Liver (tissue), 9 donors: ENCODE data around the gene RASSF10. TPM values are rescaled to one million over a fixed set of nuclear protein-coding genes. Genes with fewer than 3 reads are reported as not detected.

Source experiments
- DNase-seq: peaks from one replicate; pipeline ENCODE4 v3.0.0-alpha.2; 2017; ENCODE audit warnings: low spot score
- H3K27ac ChIP-seq, 2 donors: one replicate each; pipeline ENCODE4 v1.7.0; 2013; ENCODE audit warnings: inconsistent platforms in 2 of 2, low read length in 2 of 2, control low read depth in 1 of 2, low read depth in 1 of 2, mild to moderate bottlenecking in 1 of 2
- H3K27me3 ChIP-seq, 4 donors: one replicate each; pipeline versions ENCODE4 v1.6.1 to v1.7.0; 2013; ENCODE audit warnings: low read length in 3 of 4, inconsistent platforms in 1 of 4, mild to moderate bottlenecking in 1 of 4, moderate library complexity in 1 of 4; ENCODE audit not compliant: control insufficient read depth in 4 of 4, insufficient read depth in 4 of 4
- H3K36me3 ChIP-seq, 4 donors: one replicate each; pipeline versions ENCODE4 v1.6.1 to v1.7.0; 2013; ENCODE audit warnings: low read length in 3 of 4, mild to moderate bottlenecking in 3 of 4, low read depth in 1 of 4, moderate library complexity in 1 of 4; ENCODE audit not compliant: control insufficient read depth in 4 of 4, insufficient read depth in 3 of 4
- H3K4me1 ChIP-seq, 4 donors: one replicate each; pipeline versions ENCODE4 v1.6.1 to v1.7.0; 2013; ENCODE audit warnings: low read length in 3 of 4, mild to moderate bottlenecking in 3 of 4, moderate library complexity in 1 of 4; ENCODE audit not compliant: control insufficient read depth in 4 of 4, insufficient read depth in 4 of 4
- H3K4me3 ChIP-seq, 3 donors: one replicate each; pipeline versions ENCODE4 v1.6.1 to v1.7.0; 2013; ENCODE audit warnings: low read length in 3 of 3, control low read depth in 1 of 3, low read depth in 1 of 3, mild to moderate bottlenecking in 1 of 3
- H3K9ac ChIP-seq, 2 donors: one replicate each; pipeline ENCODE4 v1.7.0; 2013; ENCODE audit warnings: low read length in 2 of 2, mild to moderate bottlenecking in 2 of 2, moderate library complexity in 2 of 2, control low read depth in 1 of 2, low read depth in 1 of 2
- H3K9me3 ChIP-seq, 4 donors: one replicate each; pipeline versions ENCODE4 v1.6.1 to v1.7.0; 2013; ENCODE audit warnings: low read length in 3 of 4; ENCODE audit not compliant: control insufficient read depth in 4 of 4
- EGR1 ChIP-seq, 2 donors: IDR thresholded peaks; 2 replicates each; pipeline ENCODE4 v1.6.1; 2016 to 2018; ENCODE audit warnings: antibody characterized with exemption in 2 of 2, low read depth in 2 of 2
- FOXA1 ChIP-seq: IDR thresholded peaks from 2 replicates; pipeline ENCODE4 v1.6.1; 2016; ENCODE audit warnings: antibody characterized with exemption
- GABPA ChIP-seq, 2 donors: IDR thresholded peaks in 1 of 2; conservative IDR thresholded peaks in 1 of 2; 2 replicates each; pipeline ENCODE4 v1.6.1; 2016; ENCODE audit warnings: antibody characterized with exemption in 2 of 2, mild to moderate bottlenecking in 1 of 2, moderate library complexity in 1 of 2
- HNF4A ChIP-seq, 2 donors: conservative IDR thresholded peaks; 2 replicates each; pipeline ENCODE4 v1.6.1; 2016; ENCODE audit warnings: antibody characterized with exemption in 2 of 2, mild to moderate bottlenecking in 2 of 2
- HNF4G ChIP-seq: IDR thresholded peaks from 2 replicates; pipeline ENCODE4 v1.6.1; 2016; ENCODE audit warnings: antibody characterized with exemption
- JUND ChIP-seq, 2 donors: IDR thresholded peaks; 2 replicates each; pipeline ENCODE4 v1.6.1; 2016; ENCODE audit warnings: antibody characterized with exemption in 2 of 2
- RAD21 ChIP-seq, 2 donors: IDR thresholded peaks; 2 replicates each; pipeline ENCODE4 v1.6.1; 2016; ENCODE audit warnings: antibody characterized with exemption in 2 of 2, mild to moderate bottlenecking in 2 of 2
- SP1 ChIP-seq: IDR thresholded peaks from 2 replicates; pipeline ENCODE4 v1.6.1; 2018; ENCODE audit warnings: antibody characterized with exemption, mild to moderate bottlenecking
- TAF1 ChIP-seq: conservative IDR thresholded peaks from 2 replicates; pipeline ENCODE4 v1.6.1; 2016; ENCODE audit warnings: antibody characterized with exemption, mild to moderate bottlenecking
- YY1 ChIP-seq: IDR thresholded peaks from 2 replicates; pipeline ENCODE4 v1.6.1; 2016; ENCODE audit warnings: antibody characterized with exemption, mild to moderate bottlenecking
- WGBS: extraction: QIAGEN DNeasy Blood & Tissue Kit; methylation state at CpG from one replicate; pipeline ENCODE4 v1.1.7; 2013; 5-methylcytosine and 5-hydroxymethylcytosine counted together
- polyA plus RNA-seq, 2 donors: library from polyadenylated mRNA; stranded (reverse) in 1 of 2; unstranded in 1 of 2; fragments of 200-250 nt in 1 of 2; fragments of >200 nt in 1 of 2; fragmentation: Nextera tagmentation in 1 of 2; extraction: Ambion mirVana in 1 of 2; gene quantifications; one replicate each; pipeline versions ENCODE4 v1.2.1 to v1.2.3, GENCODE V29; 2013 to 2015
- total RNA-seq, 2 donors: library from RNA; depleted of rRNA; stranded (reverse); fragments of >200 nt; gene quantifications; one replicate each; pipeline ENCODE4 v1.2.3, GENCODE V29; 2014
- TF ChIP-seq, protein P1 (sequence below): IDR thresholded peaks from 2 replicates; pipeline ENCODE4 v1.6.1; 2016; ENCODE audit warnings: antibody characterized with exemption, mild to moderate bottlenecking
- TF ChIP-seq, protein P2 (sequence below): IDR thresholded peaks from 2 replicates; pipeline ENCODE4 v1.6.1; 2016; ENCODE audit warnings: antibody characterized with exemption
- TF ChIP-seq, protein P3 (sequence below): fragments of 150-350 bp; IDR thresholded peaks from 2 replicates; pipeline ENCODE4 v1.5.1; 2017; ENCODE audit warnings: improper control_type of control experiment, low read depth, low read length; ENCODE audit not compliant: missing input control
- donor health status: healthy.
- donor health status: healthy.
- donor health status: healthy.
- donor health status: healthy.
- donor health status: healthy.

The RASSF10 gene
- total and polyA plus RNA-seq, 4 donors: 0.03 to 1.9 (median 0.08) TPM; not detected in 1

DNA sequence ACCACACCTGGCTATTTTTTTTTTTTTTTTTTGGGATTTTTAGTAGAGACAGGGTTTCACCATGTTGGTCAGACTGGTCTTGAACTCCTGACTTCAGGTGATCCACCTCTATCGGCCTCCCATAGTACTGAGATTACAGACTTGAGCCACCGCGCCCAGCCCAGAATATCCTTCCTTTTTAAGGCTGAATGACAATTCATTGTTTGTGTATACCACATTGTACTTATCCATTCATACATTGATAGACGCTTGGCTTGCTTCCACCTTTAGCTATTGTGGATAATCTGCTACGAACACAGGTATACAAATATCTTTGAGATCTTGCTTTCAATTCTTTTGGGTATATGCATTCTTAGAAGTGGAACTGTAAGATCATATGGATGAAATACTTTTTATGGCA lies 10.8 kb upstream of the RASSF10 start:
- H3K9me3 ChIP-seq: no peaks in the 10 kb centered on the region
- 86% methylated on average over 5 of the region's 5 CpGs for WGBS
- H3K4me1 ChIP-seq: no peaks in the 10 kb centered on the region
- H3K36me3 ChIP-seq: no peaks in the 10 kb centered on the region
- no peak overlapping the region for H3K9ac ChIP-seq
- no peak for TF ChIP-seq FOXA1
- no peak for TF ChIP-seq RAD21 (IDR thresholded peaks at IDR 0.05)
- TF ChIP-seq, protein P1, sequence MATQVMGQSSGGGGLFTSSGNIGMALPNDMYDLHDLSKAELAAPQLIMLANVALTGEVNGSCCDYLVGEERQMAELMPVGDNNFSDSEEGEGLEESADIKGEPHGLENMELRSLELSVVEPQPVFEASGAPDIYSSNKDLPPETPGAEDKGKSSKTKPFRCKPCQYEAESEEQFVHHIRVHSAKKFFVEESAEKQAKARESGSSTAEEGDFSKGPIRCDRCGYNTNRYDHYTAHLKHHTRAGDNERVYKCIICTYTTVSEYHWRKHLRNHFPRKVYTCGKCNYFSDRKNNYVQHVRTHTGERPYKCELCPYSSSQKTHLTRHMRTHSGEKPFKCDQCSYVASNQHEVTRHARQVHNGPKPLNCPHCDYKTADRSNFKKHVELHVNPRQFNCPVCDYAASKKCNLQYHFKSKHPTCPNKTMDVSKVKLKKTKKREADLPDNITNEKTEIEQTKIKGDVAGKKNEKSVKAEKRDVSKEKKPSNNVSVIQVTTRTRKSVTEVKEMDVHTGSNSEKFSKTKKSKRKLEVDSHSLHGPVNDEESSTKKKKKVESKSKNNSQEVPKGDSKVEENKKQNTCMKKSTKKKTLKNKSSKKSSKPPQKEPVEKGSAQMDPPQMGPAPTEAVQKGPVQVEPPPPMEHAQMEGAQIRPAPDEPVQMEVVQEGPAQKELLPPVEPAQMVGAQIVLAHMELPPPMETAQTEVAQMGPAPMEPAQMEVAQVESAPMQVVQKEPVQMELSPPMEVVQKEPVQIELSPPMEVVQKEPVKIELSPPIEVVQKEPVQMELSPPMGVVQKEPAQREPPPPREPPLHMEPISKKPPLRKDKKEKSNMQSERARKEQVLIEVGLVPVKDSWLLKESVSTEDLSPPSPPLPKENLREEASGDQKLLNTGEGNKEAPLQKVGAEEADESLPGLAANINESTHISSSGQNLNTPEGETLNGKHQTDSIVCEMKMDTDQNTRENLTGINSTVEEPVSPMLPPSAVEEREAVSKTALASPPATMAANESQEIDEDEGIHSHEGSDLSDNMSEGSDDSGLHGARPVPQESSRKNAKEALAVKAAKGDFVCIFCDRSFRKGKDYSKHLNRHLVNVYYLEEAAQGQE: no peak
- TF ChIP-seq HNF4A (conservative IDR thresholded peaks at IDR 0.05): no peak
- no peak for TF ChIP-seq SP1
- TF ChIP-seq, protein P2, sequence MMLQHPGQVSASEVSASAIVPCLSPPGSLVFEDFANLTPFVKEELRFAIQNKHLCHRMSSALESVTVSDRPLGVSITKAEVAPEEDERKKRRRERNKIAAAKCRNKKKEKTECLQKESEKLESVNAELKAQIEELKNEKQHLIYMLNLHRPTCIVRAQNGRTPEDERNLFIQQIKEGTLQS: no peak
- no peak for TF ChIP-seq GABPA (IDR thresholded peaks at IDR 0.05 in 1 of 2, conservative IDR thresholded peaks at IDR 0.05 in 1 of 2)
- H3K27me3 ChIP-seq: peaks cover 0 to 6% (median 0%) of the 10 kb centered on the region in 4 donors
- DNase-seq: no peak
- H3K27ac ChIP-seq: no peak overlapping the region
- H3K4me3 ChIP-seq: no peak overlapping the region

DNA sequence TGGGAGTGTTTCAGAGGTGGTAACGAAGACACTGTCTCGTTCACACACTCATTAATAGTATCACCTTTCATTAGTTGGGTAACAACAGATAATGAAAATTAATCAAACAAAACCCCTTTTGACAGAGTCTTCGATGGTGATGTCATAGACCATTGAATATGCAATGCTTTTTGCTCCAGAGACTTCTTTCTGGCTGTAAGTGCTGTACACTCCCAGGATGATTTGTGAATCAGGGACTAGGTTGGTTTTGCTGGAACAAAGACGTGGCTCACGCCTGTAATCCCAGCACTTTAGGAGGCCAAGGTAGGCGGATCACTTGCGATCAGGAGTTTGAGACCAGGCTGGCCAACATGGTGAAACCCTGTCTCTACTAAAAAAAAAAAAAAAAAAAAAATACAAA lies 9.5 kb upstream of the RASSF10 start:
- peaks cover 0 to 11% (median 0%) of the 10 kb centered on the region in 4 donors for H3K27me3 ChIP-seq
- no peak overlapping the region for H3K27ac ChIP-seq
- H3K9ac ChIP-seq: no peak overlapping the region
- no peak for DNase-seq
- 91% methylated on average over 7 of the region's 7 CpGs for WGBS
- H3K36me3 ChIP-seq: no peaks in the 10 kb centered on the region
- no peak for TF ChIP-seq EGR1 (IDR thresholded peaks at IDR 0.05; ENCODE audit: low read depth in 2 of 2)
- TF ChIP-seq HNF4A (conservative IDR thresholded peaks at IDR 0.05): no peak
- TF ChIP-seq JUND (IDR thresholded peaks at IDR 0.05): no peak
- TF ChIP-seq, protein P3, sequence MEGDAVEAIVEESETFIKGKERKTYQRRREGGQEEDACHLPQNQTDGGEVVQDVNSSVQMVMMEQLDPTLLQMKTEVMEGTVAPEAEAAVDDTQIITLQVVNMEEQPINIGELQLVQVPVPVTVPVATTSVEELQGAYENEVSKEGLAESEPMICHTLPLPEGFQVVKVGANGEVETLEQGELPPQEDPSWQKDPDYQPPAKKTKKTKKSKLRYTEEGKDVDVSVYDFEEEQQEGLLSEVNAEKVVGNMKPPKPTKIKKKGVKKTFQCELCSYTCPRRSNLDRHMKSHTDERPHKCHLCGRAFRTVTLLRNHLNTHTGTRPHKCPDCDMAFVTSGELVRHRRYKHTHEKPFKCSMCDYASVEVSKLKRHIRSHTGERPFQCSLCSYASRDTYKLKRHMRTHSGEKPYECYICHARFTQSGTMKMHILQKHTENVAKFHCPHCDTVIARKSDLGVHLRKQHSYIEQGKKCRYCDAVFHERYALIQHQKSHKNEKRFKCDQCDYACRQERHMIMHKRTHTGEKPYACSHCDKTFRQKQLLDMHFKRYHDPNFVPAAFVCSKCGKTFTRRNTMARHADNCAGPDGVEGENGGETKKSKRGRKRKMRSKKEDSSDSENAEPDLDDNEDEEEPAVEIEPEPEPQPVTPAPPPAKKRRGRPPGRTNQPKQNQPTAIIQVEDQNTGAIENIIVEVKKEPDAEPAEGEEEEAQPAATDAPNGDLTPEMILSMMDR: no peak
- no peak for TF ChIP-seq FOXA1
- no peak overlapping the region for H3K4me3 ChIP-seq
- no peaks in the 10 kb centered on the region for H3K4me1 ChIP-seq
- no peaks in the 10 kb centered on the region for H3K9me3 ChIP-seq

DNA sequence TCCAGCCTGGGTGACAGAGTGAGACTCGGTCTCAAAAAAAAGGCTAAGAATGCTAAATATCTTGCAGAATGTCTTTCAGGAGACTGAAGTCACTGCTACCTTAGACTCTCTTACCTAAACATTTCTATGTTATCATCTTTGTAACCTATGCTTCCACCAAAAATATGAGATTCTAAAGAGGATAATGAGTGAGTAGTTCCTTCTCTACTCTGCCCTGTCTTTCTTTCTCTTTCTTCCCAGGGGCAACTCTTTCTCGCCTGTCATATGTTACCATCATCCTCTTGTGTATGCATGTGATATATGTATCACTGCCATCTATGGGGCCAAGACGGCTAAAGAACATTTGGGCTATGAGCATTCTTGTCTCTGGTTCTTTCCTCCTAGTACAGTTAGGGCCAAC lies 9.0 kb upstream of the RASSF10 start:
- H3K9me3 ChIP-seq: no peaks in the 10 kb centered on the region
- 95% methylated on average over 3 of the region's 3 CpGs for WGBS
- H3K36me3 ChIP-seq: no peaks in the 10 kb centered on the region
- H3K27me3 ChIP-seq: peaks cover 0 to 16% (median 0%) of the 10 kb centered on the region in 4 donors
- H3K9ac ChIP-seq: no peak overlapping the region
- DNase-seq: no peak
- no peak overlapping the region for H3K27ac ChIP-seq
- H3K4me1 ChIP-seq: no peaks in the 10 kb centered on the region
- H3K4me3 ChIP-seq: no peak overlapping the region
- TF ChIP-seq, protein P1: no peak
- no peak for TF ChIP-seq YY1
- no peak for TF ChIP-seq HNF4G
- TF ChIP-seq FOXA1: no peak
- TF ChIP-seq, protein P3: no peak
- TF ChIP-seq TAF1: no peak
- TF ChIP-seq, protein P2: no peak
